Activated CD4-positive, alpha-beta T cell treated with anti-CD3 and anti-CD28 coated beads, Interleukin-2, amount 10 ng/mL, durations not matched to agents 7 days and 5 days (primary cell): ENCODE measurements around the gene WFIKKN2. TPM values are rescaled to one million over a fixed set of nuclear protein-coding genes. Genes with fewer than 3 reads are reported as not detected.
A peak's percentile ranks its signal among the peaks of the same experiment; 100 is the strongest.
"Not testable (repeated sequence)": the region's sequence is repeated elsewhere in the genome, so short reads cannot be mapped to it uniquely, and the experiment has no call there.

Experiments used
- CTCF ChIA-PET: fragments of 350-600 bp; sonication (Branson Sonifier 250); formaldehyde crosslinking; loops from one replicate; lab custom pipeline; 2021; ENCODE audit warnings: antibody characterized with exemption; lab: Charles Lee
- POLR2A ChIA-PET: fragments of 350-600 bp; sonication (Branson Sonifier 250); formaldehyde crosslinking; loops from one replicate; lab custom pipeline; 2021; ENCODE audit warnings: antibody characterized with exemption; lab: Charles Lee
- DNase-seq: peaks from one replicate; pipeline ENCODE4 v3.0.0-alpha.2; 2020
- H3K27ac Mint-ChIP-seq: one replicate; pipeline ENCODE4 v1.8.0; 2021; ENCODE audit warnings: mild to moderate bottlenecking, moderate library complexity, mixed read lengths
- H3K27me3 Mint-ChIP-seq: one replicate; pipeline ENCODE4 v1.8.0; 2021; ENCODE audit warnings: mixed read lengths
- H3K36me3 Mint-ChIP-seq: one replicate; pipeline ENCODE4 v1.8.0; 2021; ENCODE audit warnings: low read depth, mixed read lengths
- H3K4me1 Mint-ChIP-seq: one replicate; pipeline ENCODE4 v1.8.0; 2021; ENCODE audit warnings: mixed read lengths
- H3K4me3 Mint-ChIP-seq: one replicate; pipeline ENCODE4 v1.8.0; 2021; ENCODE audit warnings: mild to moderate bottlenecking, moderate library complexity, mixed read lengths
- H3K9me3 Mint-ChIP-seq: one replicate; pipeline ENCODE4 v1.8.0; 2021; ENCODE audit warnings: mixed read lengths
- total RNA-seq, 2 experiments: library from RNA; stranded (reverse); gene quantifications; one replicate each; pipeline ENCODE4 v1.2.3, GENCODE V29; 2021

WFIKKN2 gene
- total RNA-seq, 2 experiments from 2014 or later: not detected

DNA sequence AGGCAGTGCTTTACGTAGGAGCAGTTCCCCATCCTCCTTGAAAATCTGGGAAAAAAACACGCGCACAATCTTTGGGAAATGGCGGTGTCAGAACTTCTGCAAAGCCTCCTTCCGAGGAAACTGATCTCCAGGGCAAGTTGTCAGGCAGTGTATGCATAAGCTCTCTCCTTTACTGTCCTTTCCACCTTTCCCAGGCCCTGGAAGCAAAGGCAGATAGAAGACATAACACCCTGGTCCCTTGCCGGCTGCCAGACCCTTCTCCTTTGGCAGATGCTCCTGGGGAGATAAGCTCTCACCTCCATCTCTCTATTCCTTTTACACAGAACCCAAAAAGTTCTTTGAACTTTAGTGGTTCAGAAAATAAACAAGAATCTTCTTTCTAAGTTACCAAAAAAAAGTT is 18.4 kb downstream of the WFIKKN2 start:
- POLR2A ChIA-PET: interaction anchor here (1.4 kb wide), 1 partner anchor 11 kb away, joined by 3 read pairs; no protein-coding TSS in a partner anchor
- Mint-ChIP-seq H3K4me1 (peaks cover 29% of the 10 kb centered on the region), H3K4me3 (no peak overlapping the region), H3K9me3 (no peaks in the 10 kb centered on the region), H3K36me3 (no peaks in the 10 kb centered on the region), H3K27me3 (peaks cover 5% of the 10 kb centered on the region), H3K27ac (no peak overlapping the region)
- no peak for DNase-seq
- CTCF ChIA-PET: interaction anchor here (0.8 to 3.3 kb wide), 11 partner anchors 12 to 300 kb away, joined by 3 to 35 read pairs (median 9); partner anchors contain the start of gene NME1

DNA sequence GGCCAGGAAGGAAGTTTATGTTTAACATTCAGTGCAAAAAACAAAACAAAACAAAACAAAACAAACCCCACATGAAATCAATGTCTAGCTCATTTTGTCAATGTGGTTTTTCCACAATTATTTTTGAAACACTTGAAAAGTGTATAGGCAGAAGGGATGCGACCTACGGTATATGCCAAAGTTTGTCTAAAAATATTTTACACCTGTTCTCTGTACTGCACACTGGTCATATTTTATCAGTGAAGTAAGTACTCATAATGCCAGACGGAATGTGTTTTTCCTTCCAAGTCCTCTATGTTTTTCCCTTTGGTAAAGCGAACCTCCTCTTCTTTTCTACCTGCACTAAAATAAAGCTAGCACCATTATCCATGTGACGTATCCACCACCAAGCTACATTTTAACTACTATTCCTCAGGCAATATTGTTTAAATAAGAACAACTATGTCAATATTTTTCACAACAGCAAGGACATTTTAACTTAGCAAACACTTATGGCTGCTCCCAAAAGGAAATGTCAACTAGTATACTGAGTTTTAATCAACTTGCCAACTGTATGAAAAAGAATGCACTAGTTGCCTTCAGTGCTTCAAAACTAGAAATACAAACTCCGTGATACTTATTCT is 20.4 kb downstream of the WFIKKN2 start:
- Mint-ChIP-seq H3K4me3 (no peak overlapping the region), H3K9me3 (no peaks in the 10 kb centered on the region), H3K4me1 (peaks cover 29% of the 10 kb centered on the region), H3K27me3 (peaks cover 5% of the 10 kb centered on the region), H3K36me3 (peaks cover under 1% of the 10 kb centered on the region), H3K27ac (no peak overlapping the region)
- ChIA-PET CTCF (interaction anchor here (0.8 to 1.6 kb wide), 7 partner anchors 9 to 101 kb away, joined by 3 to 6 read pairs (median 4); partner anchors contain the start of gene TOB1), POLR2A (interaction anchor here (0.6 kb wide), 1 partner anchor 90 kb away, joined by 3 read pairs; no protein-coding TSS in a partner anchor)
- no peak for DNase-seq

DNA sequence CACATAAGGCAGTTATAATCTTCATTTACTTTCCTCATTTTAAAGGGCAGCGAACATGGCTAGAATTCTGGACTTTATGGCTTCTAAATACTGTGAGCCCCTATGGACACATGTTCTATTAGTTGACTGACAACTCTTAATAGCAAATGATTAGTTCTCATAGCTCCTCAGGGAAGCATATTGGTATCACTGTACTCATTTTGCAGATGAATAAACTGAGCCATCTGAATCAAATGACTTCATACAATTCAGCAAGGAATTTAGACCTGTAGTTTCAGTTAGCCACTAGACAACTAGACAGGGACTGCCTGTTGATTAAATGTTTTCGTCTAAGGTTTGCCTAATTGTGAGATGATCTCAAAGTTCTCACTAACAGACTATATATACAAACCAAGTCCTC is 21.0 kb downstream of the WFIKKN2 start:
- peaks cover 30% of the 10 kb centered on the region for H3K4me1 Mint-ChIP-seq
- no peak overlapping the region for H3K27ac Mint-ChIP-seq
- ChIA-PET CTCF (interaction anchor here (0.6 to 1.6 kb wide), 7 partner anchors 8 to 100 kb away, joined by 3 to 6 read pairs (median 3); partner anchors contain the start of gene TOB1), POLR2A (no interaction called here)
- no peak for DNase-seq
- peaks cover 5% of the 10 kb centered on the region for H3K36me3 Mint-ChIP-seq
- no peaks in the 10 kb centered on the region for H3K9me3 Mint-ChIP-seq
- H3K4me3 Mint-ChIP-seq: no peak overlapping the region
- H3K27me3 Mint-ChIP-seq: peaks cover 5% of the 10 kb centered on the region

DNA sequence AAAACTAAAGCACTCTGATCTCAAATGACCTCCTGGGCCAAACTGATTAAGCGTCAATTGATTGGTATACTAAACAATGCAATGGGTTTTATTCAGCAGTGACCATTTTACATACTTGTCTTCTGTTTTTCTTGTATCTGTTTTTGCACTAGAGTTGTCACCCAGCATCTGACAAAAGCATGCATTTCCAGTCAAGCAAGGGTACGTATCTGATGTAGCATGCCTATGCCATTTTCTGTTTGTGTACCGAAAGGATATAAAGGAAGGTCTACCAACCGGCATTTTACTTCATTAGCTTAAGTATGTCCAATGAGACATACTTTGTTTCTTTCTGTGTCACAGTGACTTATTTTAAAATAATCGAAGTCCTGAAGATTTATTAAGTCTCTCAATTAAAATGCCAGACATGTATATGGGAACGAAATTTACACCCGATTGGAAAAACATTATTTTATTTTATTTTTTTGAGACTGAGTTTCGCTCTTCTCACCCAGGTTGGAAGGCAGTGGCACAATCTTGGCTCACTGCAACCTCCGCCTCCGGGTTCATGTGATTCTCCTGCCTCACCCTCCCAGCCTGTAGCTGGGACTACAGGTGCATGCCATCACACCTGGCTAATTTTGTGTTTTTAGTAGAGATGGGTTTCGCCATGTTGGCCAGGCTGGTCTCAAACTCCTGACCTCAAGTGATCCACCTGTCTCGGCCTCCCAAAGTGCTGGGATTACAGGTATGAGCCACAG is 23.3 kb downstream of the WFIKKN2 start:
- Mint-ChIP-seq H3K4me1 (peaks cover 29% of the 10 kb centered on the region), H3K27me3 (peaks cover 4% of the 10 kb centered on the region), H3K4me3 (no peak overlapping the region), H3K36me3 (peaks cover 21% of the 10 kb centered on the region), H3K27ac (no peak overlapping the region), H3K9me3 (no peaks in the 10 kb centered on the region)
- ChIA-PET POLR2A (no interaction called here), CTCF (interaction anchor here (0.9 to 1.2 kb wide), 2 partner anchors 33 to 99 kb away, joined by 3 to 5 read pairs; no protein-coding TSS in a partner anchor)
- no peak for DNase-seq

DNA sequence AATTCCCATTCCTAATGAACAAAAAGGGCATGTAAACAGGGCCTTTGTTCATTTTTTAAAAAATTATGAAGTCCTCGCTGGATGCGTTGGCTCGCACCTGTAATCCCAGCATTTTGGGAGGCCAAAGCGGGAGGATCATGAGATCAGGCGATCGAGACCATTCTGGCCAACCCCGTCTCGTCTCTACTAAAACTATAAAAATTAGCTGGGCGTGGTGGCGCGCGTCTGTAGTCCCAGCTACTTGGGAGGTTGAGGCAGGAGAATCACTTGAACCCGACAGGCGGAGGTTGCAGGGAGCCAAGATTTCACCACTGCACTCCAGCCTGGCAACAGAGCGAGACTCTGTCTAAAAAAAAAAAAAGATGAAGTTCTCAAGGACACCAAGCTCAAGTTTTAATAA is 24.3 kb downstream of the WFIKKN2 start:
- Mint-ChIP-seq H3K4me1 (peaks cover 34% of the 10 kb centered on the region), H3K36me3 (peaks cover 27% of the 10 kb centered on the region)
- H3K4me3 Mint-ChIP-seq, H3K27me3 Mint-ChIP-seq, POLR2A ChIA-PET, H3K9me3 Mint-ChIP-seq, H3K27ac Mint-ChIP-seq, DNase-seq: not testable (repeated sequence)
- CTCF ChIA-PET: interaction anchor here (0.6 to 1.4 kb wide), 4 partner anchors 9 to 97 kb away, joined by 3 to 5 read pairs (median 3); no protein-coding TSS in a partner anchor

DNA sequence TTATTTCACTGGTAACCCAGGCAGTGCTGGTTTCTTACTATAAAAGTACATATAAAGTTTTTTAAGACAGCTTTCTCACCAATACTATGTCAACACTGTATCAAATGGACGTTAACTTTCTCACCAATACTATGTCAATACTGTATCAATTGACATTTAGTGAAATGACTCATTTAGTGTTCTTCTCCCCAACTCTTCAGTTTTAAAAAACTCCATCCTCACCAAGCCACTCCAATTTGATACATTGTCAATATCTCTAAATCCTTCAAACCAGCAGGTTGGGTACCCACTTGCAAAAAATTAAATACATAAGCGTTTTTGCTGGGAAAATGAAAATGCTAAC is 25.9 kb downstream of the WFIKKN2 start:
- no peaks in the 10 kb centered on the region for H3K27me3 Mint-ChIP-seq
- CTCF ChIA-PET: interaction anchor here (0.6 to 1.8 kb wide), 7 partner anchors 8 to 292 kb away, joined by 3 to 6 read pairs (median 3); partner anchors contain the start of gene NME1
- H3K9me3 Mint-ChIP-seq: no peaks in the 10 kb centered on the region
- POLR2A ChIA-PET: no interaction called here
- peaks cover 27% of the 10 kb centered on the region for H3K4me1 Mint-ChIP-seq
- DNase-seq: no peak
- H3K4me3 Mint-ChIP-seq: no peak overlapping the region
- peaks cover 29% of the 10 kb centered on the region for H3K36me3 Mint-ChIP-seq
- H3K27ac Mint-ChIP-seq: no peak overlapping the region

DNA sequence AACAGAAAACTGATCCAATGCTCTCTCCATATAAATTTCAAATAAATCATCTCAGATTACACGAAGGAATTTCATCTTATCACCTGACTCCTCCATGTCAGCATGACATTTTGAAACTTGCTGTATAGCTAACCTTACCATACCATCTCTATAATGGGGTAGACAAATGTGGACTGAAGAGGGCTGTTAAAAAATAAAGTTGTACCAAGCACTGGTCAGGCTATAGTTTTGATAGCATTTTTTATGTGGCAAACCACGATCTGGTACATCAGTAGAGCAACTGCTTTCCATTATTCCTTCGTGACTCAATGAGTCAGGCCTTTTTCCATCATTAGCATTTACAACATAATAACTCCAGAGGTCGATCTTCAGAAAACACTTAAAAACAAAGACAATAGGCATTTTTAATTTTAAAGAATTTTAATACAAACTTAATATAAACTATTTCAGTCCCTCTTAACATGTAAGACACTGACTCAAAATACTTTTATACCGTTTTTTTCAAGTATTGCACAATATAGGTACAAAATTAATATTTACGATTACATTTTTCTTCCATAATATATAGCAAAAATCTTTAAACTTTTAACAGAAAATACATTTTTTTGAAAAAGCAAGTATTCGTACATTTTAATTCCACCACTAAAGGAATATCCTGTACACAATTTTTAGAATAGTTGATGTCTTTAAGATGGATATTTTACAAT is 26.6 kb downstream of the WFIKKN2 start:
- peaks cover 29% of the 10 kb centered on the region for H3K36me3 Mint-ChIP-seq
- H3K4me1 Mint-ChIP-seq: peaks cover 27% of the 10 kb centered on the region
- H3K27ac Mint-ChIP-seq: no peak overlapping the region
- H3K27me3 Mint-ChIP-seq: no peaks in the 10 kb centered on the region
- ChIA-PET POLR2A (no interaction called here), CTCF (interaction anchor here (0.7 to 2.0 kb wide), 7 partner anchors 9 to 98 kb away, joined by 3 to 8 read pairs (median 4); no protein-coding TSS in a partner anchor)
- DNase-seq: no peak
- H3K9me3 Mint-ChIP-seq: no peaks in the 10 kb centered on the region
- H3K4me3 Mint-ChIP-seq: no peak overlapping the region

DNA sequence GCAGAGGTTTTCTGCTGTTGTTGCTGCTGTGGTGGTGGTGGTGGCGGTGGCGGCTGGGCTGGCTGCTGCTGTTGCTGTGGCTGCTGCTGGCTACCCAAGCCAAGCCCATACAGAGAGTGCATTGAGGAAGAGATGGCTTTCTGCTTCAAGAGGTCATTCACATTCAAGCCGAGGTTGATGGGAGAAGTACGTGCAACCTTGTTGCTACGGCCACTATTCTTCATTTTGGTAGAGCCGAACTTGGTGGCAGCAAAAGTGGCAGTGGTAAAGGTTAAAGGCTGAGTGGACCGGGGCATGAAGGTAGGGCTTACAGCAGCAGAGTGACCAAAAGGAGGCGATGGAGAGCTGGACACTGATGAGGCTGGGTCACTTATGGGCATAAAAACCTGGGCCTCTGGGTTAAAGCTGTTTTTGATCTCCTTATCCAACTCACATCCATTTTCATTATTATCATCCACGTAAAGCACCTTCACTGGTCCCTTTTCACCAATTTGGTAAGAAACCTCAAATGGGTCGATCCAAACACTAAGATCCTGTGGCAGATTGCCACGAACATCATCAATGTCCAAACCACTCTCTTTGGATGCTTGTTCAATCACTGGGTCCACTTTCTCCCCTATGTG is 27.9 kb downstream of the WFIKKN2 start:
- Mint-ChIP-seq H3K4me3 (peak overlapping the region; percentile 88), H3K9me3 (no peaks in the 10 kb centered on the region), H3K27me3 (no peaks in the 10 kb centered on the region), H3K4me1 (peaks cover 33% of the 10 kb centered on the region), H3K36me3 (peaks cover 29% of the 10 kb centered on the region), H3K27ac (no peak overlapping the region)
- ChIA-PET POLR2A (no interaction called here), CTCF (interaction anchor here (0.6 to 2.3 kb wide), 16 partner anchors 8 to 290 kb away, joined by 3 to 9 read pairs (median 4); partner anchors contain the start of gene NME1)
- peak; percentile 33 for DNase-seq

DNA sequence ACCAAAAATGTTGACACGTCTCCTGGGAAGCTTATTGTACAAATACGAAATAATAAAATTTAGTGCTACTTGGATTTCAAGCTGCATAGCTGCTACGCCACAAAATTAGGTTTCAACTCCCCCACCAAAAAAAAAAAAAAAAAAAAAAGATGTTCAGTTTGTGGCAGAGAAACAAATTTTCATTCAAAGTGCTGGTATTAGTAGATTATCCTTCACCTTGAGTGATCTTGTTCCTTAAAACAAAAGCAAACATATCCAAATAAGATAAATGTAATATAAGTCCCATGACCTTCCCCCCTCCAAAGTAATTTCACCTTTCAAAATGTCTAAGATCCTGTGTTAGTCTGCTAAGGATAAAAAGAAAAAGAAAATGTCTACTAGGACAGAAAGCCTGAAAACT is 28.5 kb downstream of the WFIKKN2 start:
- Mint-ChIP-seq H3K4me1 (peaks cover 39% of the 10 kb centered on the region), H3K9me3 (no peaks in the 10 kb centered on the region), H3K4me3 (peak overlapping the region; percentile 88), H3K27ac (no peak overlapping the region), H3K27me3 (no peaks in the 10 kb centered on the region), H3K36me3 (peaks cover 29% of the 10 kb centered on the region)
- no peak for DNase-seq
- CTCF ChIA-PET: interaction anchor here (0.6 to 2.3 kb wide), 12 partner anchors 8 to 289 kb away, joined by 3 to 9 read pairs (median 4); partner anchors contain the start of gene NME1
- POLR2A ChIA-PET: no interaction called here

DNA sequence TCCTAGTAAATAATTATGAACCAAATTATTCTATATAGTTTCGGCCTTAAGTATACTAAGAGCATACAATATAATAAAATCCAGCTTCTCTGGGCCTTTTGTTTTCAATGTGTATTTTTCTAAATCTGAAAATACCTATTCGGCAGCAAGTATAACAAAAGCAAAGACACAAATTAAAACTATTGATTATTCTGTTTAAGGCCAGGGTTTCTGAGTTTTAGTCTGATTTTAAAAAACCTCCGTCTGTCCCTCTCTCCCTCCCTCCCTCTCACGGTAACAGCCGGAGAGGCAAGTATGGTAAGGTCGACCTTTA is 29.3 kb downstream of the WFIKKN2 start:
- peaks cover 29% of the 10 kb centered on the region for H3K36me3 Mint-ChIP-seq
- POLR2A ChIA-PET: interaction anchor here (0.6 to 1.2 kb wide), 2 partner anchors 11 to 67 kb away, joined by 3 read pairs; no protein-coding TSS in a partner anchor
- CTCF ChIA-PET: interaction anchor here (1.1 to 3.2 kb wide), 4 partner anchors 9 to 93 kb away, joined by 3 to 20 read pairs (median 8); no protein-coding TSS in a partner anchor
- no peaks in the 10 kb centered on the region for H3K9me3 Mint-ChIP-seq
- no peak for DNase-seq
- H3K27ac Mint-ChIP-seq: peak overlapping the region; percentile 95
- peak overlapping the region; percentile 88 for H3K4me3 Mint-ChIP-seq
- H3K27me3 Mint-ChIP-seq: no peaks in the 10 kb centered on the region
- peaks cover 43% of the 10 kb centered on the region for H3K4me1 Mint-ChIP-seq

DNA sequence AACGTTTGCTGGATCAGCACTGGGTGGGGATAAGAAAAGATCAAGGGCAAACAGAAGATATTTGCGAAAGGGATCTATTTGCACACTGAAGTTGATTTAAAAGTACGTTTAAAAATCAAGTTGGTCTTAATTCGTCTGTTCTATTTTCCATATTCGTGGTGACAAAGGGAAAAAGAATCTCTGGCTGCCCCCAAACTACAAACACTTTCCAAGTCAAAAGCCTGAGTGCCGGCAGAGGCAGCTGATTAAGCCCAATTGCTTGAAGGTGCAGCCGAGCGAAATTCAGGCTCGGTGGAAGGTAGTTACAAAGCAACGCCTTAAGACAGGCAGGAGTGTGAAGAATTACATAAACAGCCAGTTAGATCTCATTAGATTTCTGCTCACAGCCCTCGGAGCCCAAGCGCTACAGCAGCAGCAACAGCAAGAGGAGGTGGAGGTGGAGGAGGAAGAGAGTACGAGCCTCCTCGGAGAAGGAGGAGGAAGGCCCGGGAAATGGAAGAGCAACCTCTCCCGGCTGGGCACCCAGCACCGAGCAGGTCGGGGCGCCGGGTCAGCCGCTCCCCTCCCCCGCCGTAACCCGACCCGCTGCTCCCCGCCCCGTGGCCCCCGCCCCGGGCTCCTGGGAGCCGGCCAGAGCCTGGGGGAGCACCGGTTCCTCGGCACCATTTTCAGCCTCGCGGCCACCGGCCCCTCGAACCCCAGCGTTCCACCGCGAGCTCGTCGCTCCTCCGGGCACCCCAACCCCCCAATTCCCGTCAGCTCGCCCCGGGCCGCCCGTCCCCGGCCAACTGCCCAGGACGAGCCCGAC is 29.9 kb downstream of the WFIKKN2 start:
- Mint-ChIP-seq H3K27ac (peak overlapping the region; percentile 95), H3K9me3 (no peaks in the 10 kb centered on the region), H3K4me3 (peak overlapping the region; percentile 88), H3K4me1 (peaks cover 46% of the 10 kb centered on the region), H3K27me3 (no peaks in the 10 kb centered on the region), H3K36me3 (peaks cover 29% of the 10 kb centered on the region)
- DNase-seq: peak; percentile 61
- ChIA-PET CTCF (interaction anchor here (1.1 to 3.2 kb wide), 10 partner anchors 10 to 95 kb away, joined by 3 to 20 read pairs (median 6); no protein-coding TSS in a partner anchor), POLR2A (interaction anchor here (1.1 to 2.0 kb wide), 7 partner anchors 11 to 90 kb away, joined by 3 to 11 read pairs (median 6); no protein-coding TSS in a partner anchor)
